GM18499 (cell line): ENCODE results near the gene CPNE9.
A peak's percentile ranks its signal among the peaks of the same experiment; 100 is the strongest.

Experiments used
- ATAC-seq: cut with Tn5 transposase; IDR thresholded peaks from one replicate; pipeline ENCODE4 v1.9.1; 2021; ENCODE audit warnings: moderate number of reproducible peaks; ENCODE audit not compliant: insufficient read depth, unreplicated experiment

CPNE9 gene

GRCh38 chr3:9743548-9743947, 39.9 kb downstream of the CPNE9 start:
- ATAC-seq = no peak

- ATAC-seq = no peak
Observed at GRCh38 chr3:9744162-9744561, 40.5 kb downstream of the CPNE9 start.

- ATAC-seq = no peak
Observed at GRCh38 chr3:9745521-9745920, 41.9 kb downstream of the CPNE9 start.

GRCh38 chr3:9746330-9746729, 42.7 kb downstream of the CPNE9 start:
- ATAC-seq = no peak

GRCh38 chr3:9747267-9747666, 43.6 kb downstream of the CPNE9 start:
- no peak for ATAC-seq

- no peak for ATAC-seq
Observed at GRCh38 chr3:9748031-9748430, 44.4 kb downstream of the CPNE9 start.

- no peak for ATAC-seq
Observed at GRCh38 chr3:9749296-9749644, 45.6 kb downstream of the CPNE9 start.

- peak; percentile 80 for ATAC-seq
Observed at GRCh38 chr3:9749645-9750555, 46.3 kb downstream of the CPNE9 start, which contains the start of gene OGG1. Gene OGG1, plus strand, starts transcription at chr3:9749952. Its CDS starts 335 bp downstream, at chr3:9750287.

GRCh38 chr3:9750556-9751411, 47.2 kb downstream of the CPNE9 start:
- ATAC-seq = no peak

GRCh38 chr3:9754678-9755077, 51.0 kb downstream of the CPNE9 start:
- ATAC-seq = no peak

GRCh38 chr3:9757427-9757826, 53.8 kb downstream of the CPNE9 start:
- no peak for ATAC-seq

- no peak for ATAC-seq
Observed at GRCh38 chr3:9760779-9761505, 57.3 kb downstream of the CPNE9 start.

GRCh38 chr3:9761919-9762318, 58.3 kb downstream of the CPNE9 start:
- ATAC-seq = no peak

GRCh38 chr3:9762871-9763270, 59.2 kb downstream of the CPNE9 start:
- ATAC-seq = no peak

GRCh38 chr3:9765865-9766264, 62.2 kb downstream of the CPNE9 start:
- no peak for ATAC-seq

GRCh38 chr3:9767418-9767817, 63.8 kb downstream of the CPNE9 start:
- no peak for ATAC-seq

- no peak for ATAC-seq
Observed at GRCh38 chr3:9768141-9768775, 64.6 kb downstream of the CPNE9 start.

- no peak for ATAC-seq
Observed at GRCh38 chr3:9769012-9769411, 65.4 kb downstream of the CPNE9 start.

GRCh38 chr3:9769426-9770275, 66.0 kb downstream of the CPNE9 start, which contains the start of gene CAMK1:
Gene CAMK1, minus strand, starts transcription at chr3:9769947. Its CDS starts 2,198 bp downstream, at chr3:9767749.
- no peak for ATAC-seq
